SK-N-SH (cell line): ENCODE data around the gene TNRC6C.

Source experiments
- TF ChIP-seq, protein P1 (sequence below): fragments of 200-600 bp; sonication (generic); IDR thresholded peaks from 2 replicates; pipeline ENCODE4 v1.6.1; 2017; ENCODE audit warnings: antibody characterized with exemption, mild to moderate bottlenecking, moderate library complexity
- TF ChIP-seq, protein P2 (sequence below): fragments of 150-350 bp; IDR thresholded peaks from 2 replicates; pipeline ENCODE4 v1.6.1; 2017; ENCODE audit warnings: antibody characterized with exemption, low read length, low read depth, borderline replicate concordance

DNA sequence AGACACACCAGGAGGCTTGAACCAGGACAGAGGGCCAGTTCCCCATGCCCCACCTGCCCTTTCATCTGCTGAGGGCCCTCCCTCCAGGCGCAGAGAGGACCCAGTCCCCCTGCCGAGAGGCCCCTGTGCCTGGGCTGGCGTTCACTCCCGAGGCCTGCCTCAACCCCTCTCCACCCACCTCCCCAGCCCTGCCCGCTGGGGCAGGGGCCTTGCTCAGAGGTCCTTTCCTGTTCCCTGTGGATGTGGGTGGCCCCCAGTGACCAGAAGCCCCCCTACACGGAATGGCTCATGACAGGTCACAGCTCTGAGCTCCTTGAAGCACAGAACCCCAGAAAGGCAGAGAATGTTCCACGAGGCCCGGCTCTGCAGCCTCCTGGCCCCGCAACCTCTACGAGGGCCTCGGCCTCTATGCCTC is 163.3 kb downstream of the TNRC6C start:
- TF ChIP-seq, protein P1, sequence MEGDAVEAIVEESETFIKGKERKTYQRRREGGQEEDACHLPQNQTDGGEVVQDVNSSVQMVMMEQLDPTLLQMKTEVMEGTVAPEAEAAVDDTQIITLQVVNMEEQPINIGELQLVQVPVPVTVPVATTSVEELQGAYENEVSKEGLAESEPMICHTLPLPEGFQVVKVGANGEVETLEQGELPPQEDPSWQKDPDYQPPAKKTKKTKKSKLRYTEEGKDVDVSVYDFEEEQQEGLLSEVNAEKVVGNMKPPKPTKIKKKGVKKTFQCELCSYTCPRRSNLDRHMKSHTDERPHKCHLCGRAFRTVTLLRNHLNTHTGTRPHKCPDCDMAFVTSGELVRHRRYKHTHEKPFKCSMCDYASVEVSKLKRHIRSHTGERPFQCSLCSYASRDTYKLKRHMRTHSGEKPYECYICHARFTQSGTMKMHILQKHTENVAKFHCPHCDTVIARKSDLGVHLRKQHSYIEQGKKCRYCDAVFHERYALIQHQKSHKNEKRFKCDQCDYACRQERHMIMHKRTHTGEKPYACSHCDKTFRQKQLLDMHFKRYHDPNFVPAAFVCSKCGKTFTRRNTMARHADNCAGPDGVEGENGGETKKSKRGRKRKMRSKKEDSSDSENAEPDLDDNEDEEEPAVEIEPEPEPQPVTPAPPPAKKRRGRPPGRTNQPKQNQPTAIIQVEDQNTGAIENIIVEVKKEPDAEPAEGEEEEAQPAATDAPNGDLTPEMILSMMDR, result no peak
- TF ChIP-seq, protein P2, sequence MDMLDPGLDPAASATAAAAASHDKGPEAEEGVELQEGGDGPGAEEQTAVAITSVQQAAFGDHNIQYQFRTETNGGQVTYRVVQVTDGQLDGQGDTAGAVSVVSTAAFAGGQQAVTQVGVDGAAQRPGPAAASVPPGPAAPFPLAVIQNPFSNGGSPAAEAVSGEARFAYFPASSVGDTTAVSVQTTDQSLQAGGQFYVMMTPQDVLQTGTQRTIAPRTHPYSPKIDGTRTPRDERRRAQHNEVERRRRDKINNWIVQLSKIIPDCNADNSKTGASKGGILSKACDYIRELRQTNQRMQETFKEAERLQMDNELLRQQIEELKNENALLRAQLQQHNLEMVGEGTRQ, result no peak
